Omental fat pad (tissue), 4 donors: Measurements from ENCODE around the gene PDZD7. TPM values are rescaled to one million over a fixed set of nuclear protein-coding genes. Genes with fewer than 3 reads are reported as not detected.

Experiments
- ATAC-seq: fragments of 150-250 bp; one replicate; pipeline ENCODE4 v1.9.1; 2016; ENCODE audit warnings: mild to moderate bottlenecking, moderate library complexity; ENCODE audit not compliant: low FRiP score
- DNase-seq: peaks from one replicate; pipeline ENCODE4 v3.0.0-alpha.2; 2019; ENCODE audit warnings: low spot score
- CTCF ChIP-seq, 3 donors: fragments of 450-650 bp; IDR thresholded peaks; one replicate each; pipeline ENCODE4 v1.5.1; 2016 to 2017; ENCODE audit warnings: antibody characterized with exemption in 3 of 3, mild to moderate bottlenecking in 3 of 3, moderate library complexity in 2 of 3
- total RNA-seq, 4 donors: library from RNA; depleted of rRNA; stranded (reverse); fragments of >200 nt; gene quantifications; one replicate each; pipeline ENCODE4 v1.1.0, GENCODE V29; 2016

The PDZD7 gene
- total RNA-seq, 4 donors from 2014 or later: 0.12 to 3.3 (median 0.30) TPM

- DNase-seq (no peak), ATAC-seq (no peak)
- TF ChIP-seq CTCF (IDR thresholded peaks at IDR 0.05): no peak
Measured at GRCh38 chr10:101071267-101071884, 40.4 kb upstream of the PDZD7 start.

GRCh38 chr10:101070098-101070497, 39.2 kb upstream of the PDZD7 start:
- no peak for TF ChIP-seq CTCF (IDR thresholded peaks at IDR 0.05)
- no peak for DNase-seq
- no peak for ATAC-seq

DNA sequence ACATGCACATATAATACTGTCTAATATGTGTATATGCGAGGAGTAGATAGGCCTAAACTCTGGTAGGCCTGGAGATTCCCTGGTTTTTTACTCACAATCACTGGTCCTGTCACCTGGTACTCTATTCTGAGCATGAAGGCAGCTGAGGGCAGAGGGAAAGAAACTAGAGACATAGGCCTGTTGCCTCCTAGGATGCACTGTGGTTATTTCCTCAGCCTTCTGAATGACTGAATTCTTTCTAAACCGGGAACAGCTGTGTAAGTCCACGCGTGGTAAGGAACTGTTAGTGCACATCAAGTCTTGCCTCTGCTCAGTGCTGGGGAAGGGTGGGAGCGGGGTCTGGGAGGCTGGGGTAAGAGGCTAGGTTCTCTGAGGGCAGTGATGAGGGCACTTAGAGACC, 38.5 kb upstream of the PDZD7 start:
- ATAC-seq: no peak
- TF ChIP-seq CTCF (IDR thresholded peaks at IDR 0.05): no peak
- DNase-seq: no peak

DNA sequence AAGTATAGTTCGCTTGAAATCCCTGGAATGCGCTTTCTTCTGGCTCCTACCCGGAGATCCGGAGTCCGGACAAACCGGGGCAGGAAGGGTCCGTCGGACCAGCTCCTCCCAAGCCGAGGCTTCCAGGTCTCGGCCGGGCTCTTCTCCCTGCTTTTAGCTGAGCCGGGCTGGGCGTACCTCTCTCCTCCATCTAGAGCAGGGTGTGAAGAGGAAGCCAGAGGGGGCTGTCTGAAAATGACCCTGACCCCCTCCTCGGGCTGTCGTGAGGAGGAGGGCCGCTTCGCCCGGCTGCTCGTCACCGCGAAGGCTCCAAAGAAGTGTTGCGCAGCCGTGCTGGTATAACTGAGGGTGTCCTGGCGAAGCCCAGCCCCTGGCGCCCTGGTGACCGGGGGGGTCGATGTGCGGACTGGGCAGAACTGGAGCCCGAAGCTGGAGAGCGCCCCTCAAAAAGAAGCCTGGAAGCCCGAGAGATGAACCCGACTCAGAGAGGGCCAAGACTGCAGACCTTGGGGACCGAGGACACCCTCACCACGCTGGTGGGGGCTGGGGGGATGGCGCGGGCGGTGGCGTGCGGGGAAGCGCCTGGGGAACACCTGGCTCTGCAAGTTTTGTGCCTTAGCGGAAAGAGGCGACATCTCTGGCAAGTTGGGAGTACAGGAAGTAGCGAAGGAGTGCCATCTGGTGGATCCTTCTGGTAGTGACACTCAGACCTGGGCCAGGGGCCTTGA, 36.6 kb upstream of the PDZD7 start:
- DNase-seq (peak; percentile 78), ATAC-seq (peak; percentile 49)

GRCh38 chr10:101066896-101067355, 36.0 kb upstream of the PDZD7 start:
- DNase-seq (no peak), ATAC-seq (peak; percentile 22)
- no peak for TF ChIP-seq CTCF (IDR thresholded peaks at IDR 0.05)

More for the DNA sequence above, 36.6 kb upstream of the PDZD7 start:
- TF ChIP-seq CTCF (IDR thresholded peaks at IDR 0.05): no peak

GRCh38 chr10:101066146-101066895, 35.4 kb upstream of the PDZD7 start:
- ATAC-seq: peak; percentile 55
- TF ChIP-seq CTCF (IDR thresholded peaks at IDR 0.05): no peak

More at GRCh38 chr10:101066146-101066895, 35.4 kb upstream of the PDZD7 start:
- no peak for DNase-seq
